ENCODE data around the gene KLHDC4. TPM values are rescaled to one million over a fixed set of nuclear protein-coding genes. Genes with fewer than 3 reads are reported as not detected.
A peak's percentile ranks its signal among the peaks of the same experiment; 100 is the strongest.
"Not testable (repeated sequence)": the region's sequence is repeated elsewhere in the genome, so short reads cannot be mapped to it uniquely, and the experiment has no call there.

KLHDC4 gene
- total RNA-seq, 4 donors from 2014 or later, result 39.4 to 125 (median 63.6) TPM

- H3K27me3 ChIP-seq, result no peaks in the 10 kb centered on the region
- H3K4me3 ChIP-seq, result no peak overlapping the region
- H3K9me3 ChIP-seq, result no peaks in the 10 kb centered on the region
- peaks cover 0 to 53% (median 0%) of the 10 kb centered on the region in 3 donors for H3K36me3 ChIP-seq
- peak overlapping the region in 1 of 4 donors; percentile 20 for H3K27ac ChIP-seq
- no peaks in the 10 kb centered on the region for H3K4me1 ChIP-seq
- DNase-seq, result peak in 1 of 3 donors; percentile 50
- TF ChIP-seq POLR2A (IDR thresholded peaks at IDR 0.05) (no peak), CTCF (IDR thresholded peaks at IDR 0.05) (no peak)
These were observed 41.1 kb downstream of the KLHDC4 start for GRCh38 chr16:87724490-87725291.

GRCh38 chr16:87723226-87723623 lies 42.6 kb downstream of the KLHDC4 start:
- H3K9me3 ChIP-seq, result no peaks in the 10 kb centered on the region
- no peaks in the 10 kb centered on the region for H3K4me1 ChIP-seq
- H3K27me3 ChIP-seq, result no peaks in the 10 kb centered on the region
- H3K27ac ChIP-seq, result no peak overlapping the region
- no peak overlapping the region for H3K4me3 ChIP-seq
- TF ChIP-seq POLR2A (IDR thresholded peaks at IDR 0.05), result no peak
- no peak for TF ChIP-seq CTCF (IDR thresholded peaks at IDR 0.05)
- H3K36me3 ChIP-seq, result peaks cover 0 to 43% (median 0%) of the 10 kb centered on the region in 3 donors
- DNase-seq, result peak in 2 of 3 donors; percentile 56 to 74

- H3K4me3 ChIP-seq, result no peak overlapping the region
- TF ChIP-seq CTCF (IDR thresholded peaks at IDR 0.05) (no peak), POLR2A (IDR thresholded peaks at IDR 0.05) (no peak)
- H3K27ac ChIP-seq, result no peak overlapping the region
- no peaks in the 10 kb centered on the region for H3K27me3 ChIP-seq
- no peaks in the 10 kb centered on the region for H3K4me1 ChIP-seq
- no peaks in the 10 kb centered on the region for H3K9me3 ChIP-seq
- DNase-seq, result no peak
- peaks cover 0 to 38% (median 0%) of the 10 kb centered on the region in 3 donors for H3K36me3 ChIP-seq
These were observed 43.1 kb downstream of the KLHDC4 start for GRCh38 chr16:87722590-87723225.

- Histone ChIP-seq H3K27ac (no peak overlapping the region), H3K4me3 (no peak overlapping the region), H3K9me3 (no peaks in the 10 kb centered on the region), H3K4me1 (no peaks in the 10 kb centered on the region), H3K36me3 (peaks cover 0 to 40% (median 0%) of the 10 kb centered on the region in 3 donors), H3K27me3 (no peaks in the 10 kb centered on the region)
- no peak for TF ChIP-seq CTCF (IDR thresholded peaks at IDR 0.05)
- no peak for TF ChIP-seq POLR2A (IDR thresholded peaks at IDR 0.05)
- no peak for DNase-seq
These were observed 43.9 kb downstream of the KLHDC4 start for GRCh38 chr16:87721622-87722585.

GRCh38 chr16:87720446-87720845 lies 45.3 kb downstream of the KLHDC4 start:
- Histone ChIP-seq H3K4me3 (no peak overlapping the region), H3K36me3 (peaks cover 0 to 46% (median 0%) of the 10 kb centered on the region in 3 donors), H3K4me1 (no peaks in the 10 kb centered on the region), H3K27ac (no peak overlapping the region), H3K9me3 (no peaks in the 10 kb centered on the region), H3K27me3 (no peaks in the 10 kb centered on the region)
- TF ChIP-seq POLR2A (IDR thresholded peaks at IDR 0.05), result no peak
- TF ChIP-seq CTCF (IDR thresholded peaks at IDR 0.05), result no peak
- DNase-seq, result no peak

GRCh38 chr16:87718831-87719230 lies 47.0 kb downstream of the KLHDC4 start:
- not testable (repeated sequence) for H3K27ac ChIP-seq, H3K4me3 ChIP-seq, DNase-seq, H3K9me3 ChIP-seq, H3K27me3 ChIP-seq, H3K4me1 ChIP-seq
- H3K36me3 ChIP-seq, result peaks cover 0 to 50% (median 0%) of the 10 kb centered on the region in 3 donors
